ENCODE data around the gene PTGER4. TPM values are rescaled to one million over a fixed set of nuclear protein-coding genes. Genes with fewer than 3 reads are reported as not detected.

Gene PTGER4
- total RNA-seq, 2 donors from 2014 or later, result 25.9 to 38.9 TPM

GRCh38 chr5:40651201-40651600, 28.5 kb upstream of the PTGER4 start:
- no peak for DNase-seq
- no peaks in the 10 kb centered on the region for H3K36me3 ChIP-seq (replicated peaks in 1 of 2; ENCODE audit: insufficient read depth in 1 of 2, low read depth in 2 of 2)
- TF ChIP-seq CTCF (IDR thresholded peaks at IDR 0.05) (no peak), POLR2A (IDR thresholded peaks at IDR 0.05) (no peak)
- H3K4me3 ChIP-seq, result no peak overlapping the region
- H3K27me3 ChIP-seq, result no peaks in the 10 kb centered on the region
- ATAC-seq, result no peak
- H3K9me3 ChIP-seq, result no peaks in the 10 kb centered on the region
- no peak overlapping the region for H3K27ac ChIP-seq
- peaks cover 3% of the 10 kb centered on the region for H3K4me1 ChIP-seq
- WGBS, 2 donors, result 94 to 96% methylated on average over 3 of the region's 3 CpGs
- intact Hi-C loops (cut with DNase I), result no loop called here

DNA sequence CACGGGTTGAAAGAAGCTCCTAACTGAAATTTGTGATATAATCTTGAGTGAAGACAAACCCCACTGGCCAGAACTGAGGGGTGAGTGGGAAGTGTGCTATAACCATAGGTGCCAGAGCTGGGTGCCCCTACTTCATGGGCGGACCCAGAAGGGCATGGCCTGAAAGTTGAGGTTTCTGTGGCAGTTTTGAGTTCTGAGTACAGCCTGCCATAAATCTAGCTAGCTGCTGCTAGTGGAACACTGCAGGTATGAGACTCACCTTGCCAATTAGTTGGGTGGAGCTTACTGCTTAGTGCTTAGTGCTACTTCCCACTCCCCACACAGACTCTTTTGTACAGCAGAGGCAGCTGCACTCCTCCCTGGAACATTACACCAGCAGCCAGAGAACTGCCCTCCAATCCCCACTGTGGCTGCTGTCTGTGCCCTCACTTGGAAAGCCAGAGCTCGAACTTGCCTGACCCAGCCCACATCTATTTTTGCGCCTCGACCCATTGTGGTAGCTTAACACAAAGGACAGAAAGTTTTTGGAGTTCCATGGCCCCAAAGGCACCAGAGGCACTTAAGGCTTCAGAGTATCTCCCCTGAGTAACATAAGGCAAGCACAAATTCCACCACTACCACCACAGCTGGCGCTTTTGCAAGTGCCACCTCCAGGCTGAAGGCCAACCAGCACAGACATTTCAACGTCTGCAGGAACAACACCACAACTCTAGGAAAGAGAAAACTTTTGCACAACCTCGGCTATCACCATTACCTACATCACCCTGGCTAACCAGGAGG, 27.1 kb upstream of the PTGER4 start:
- H3K4me1 ChIP-seq, result no peaks in the 10 kb centered on the region
- ATAC-seq (no peak), DNase-seq (no peak)
- WGBS, 2 donors, result 79 to 88% methylated on average over 8 of the region's 8 CpGs
- H3K27ac ChIP-seq, result no peak overlapping the region
- no peaks in the 10 kb centered on the region for H3K27me3 ChIP-seq
- H3K4me3 ChIP-seq, result no peak overlapping the region
- TF ChIP-seq CTCF (IDR thresholded peaks at IDR 0.05) (no peak), POLR2A (IDR thresholded peaks at IDR 0.05) (no peak)
- H3K36me3 ChIP-seq (replicated peaks in 1 of 2; ENCODE audit: insufficient read depth in 1 of 2, low read depth in 2 of 2), result no peaks in the 10 kb centered on the region
- H3K9me3 ChIP-seq, result no peaks in the 10 kb centered on the region
- intact Hi-C loops (cut with DNase I), result no loop called here

GRCh38 chr5:40653221-40654022, 26.3 kb upstream of the PTGER4 start:
- intact Hi-C loops (cut with DNase I), result no loop called here
- ATAC-seq (no peak), DNase-seq (no peak)
- H3K36me3 ChIP-seq (replicated peaks in 1 of 2; ENCODE audit: insufficient read depth in 1 of 2, low read depth in 2 of 2), result no peaks in the 10 kb centered on the region
- no peaks in the 10 kb centered on the region for H3K9me3 ChIP-seq
- H3K4me1 ChIP-seq, result no peaks in the 10 kb centered on the region
- H3K27ac ChIP-seq, result no peak overlapping the region
- 94% methylated on average over 4 of the region's 4 CpGs for WGBS, 2 donors
- no peaks in the 10 kb centered on the region for H3K27me3 ChIP-seq
- no peak overlapping the region for H3K4me3 ChIP-seq
- no peak for TF ChIP-seq CTCF (IDR thresholded peaks at IDR 0.05)
- TF ChIP-seq POLR2A (IDR thresholded peaks at IDR 0.05), result no peak

GRCh38 chr5:40654377-40654991, 25.2 kb upstream of the PTGER4 start:
- 81 to 92% methylated on average over 4 of the region's 4 CpGs for WGBS, 2 donors
- no peak for ATAC-seq
- intact Hi-C loops (cut with DNase I), result no loop called here

More at GRCh38 chr5:40654377-40654991, 25.2 kb upstream of the PTGER4 start:
- no peak overlapping the region for H3K27ac ChIP-seq
- no peak overlapping the region for H3K4me3 ChIP-seq
- no peaks in the 10 kb centered on the region for H3K9me3 ChIP-seq
- H3K27me3 ChIP-seq, result no peaks in the 10 kb centered on the region
- TF ChIP-seq POLR2A (IDR thresholded peaks at IDR 0.05) (no peak), CTCF (IDR thresholded peaks at IDR 0.05) (no peak)
- DNase-seq, result no peak
- H3K36me3 ChIP-seq (replicated peaks in 1 of 2; ENCODE audit: insufficient read depth in 1 of 2, low read depth in 2 of 2), result no peaks in the 10 kb centered on the region
- no peaks in the 10 kb centered on the region for H3K4me1 ChIP-seq
